ENCODE results near the gene AMN. TPM values are rescaled to one million over a fixed set of nuclear protein-coding genes. Genes with fewer than 3 reads are reported as not detected.

AMN gene
- total RNA-seq, 1 experiment from 2014 or later: 21.8 TPM

- no peak overlapping the region for H3K27ac ChIP-seq
- CTCF ChIA-PET: no interaction called here
- no peak overlapping the region for H3K4me2 ChIP-seq
- no peaks in the 10 kb centered on the region for H3K27me3 ChIP-seq (ENCODE audit: insufficient read depth, low read depth)
- no peaks in the 10 kb centered on the region for H4K20me1 ChIP-seq (ENCODE audit: insufficient read depth)
- H3K36me3 ChIP-seq (ENCODE audit: low read depth): 0 out of 2 replicates have a peak, but pooled peaks cover 9% of the 10 kb centered on the region
- no peaks in the 10 kb centered on the region for H3K79me2 ChIP-seq (ENCODE audit: low read depth)
- H3K9me3 ChIP-seq (ENCODE audit: insufficient read depth, low read depth): no peaks in the 10 kb centered on the region
- H2AFZ ChIP-seq: no peak overlapping the region
- intact Hi-C loops (cut with micrococcal nuclease; ENCODE audit: unreplicated experiment): no loop called here
- no peak for DNase-seq
- no peaks in the 10 kb centered on the region for H3K4me1 ChIP-seq (replicated peaks; ENCODE audit: insufficient read depth)
- H3F3A ChIP-seq (ENCODE audit: insufficient read depth, low read depth): peaks cover 4% of the 10 kb centered on the region; the same call in 1 of the 2 replicates
- H3K4me3 ChIP-seq: no peak overlapping the region
- H3K9me2 ChIP-seq (ENCODE audit: insufficient read depth): no peaks in the 10 kb centered on the region
- TF ChIP-seq CTCF (conservative IDR thresholded peaks at IDR 0.05) (no peak), EZH2 (IDR thresholded peaks at IDR 0.05; ENCODE audit: low read depth) (no peak)
- no TSS peak for BruUV-seq (replicated peaks)
- POLR2A ChIA-PET (ENCODE audit: unreplicated experiment): no interaction called here
These were observed 15.1 kb upstream of the AMN start for GRCh38 chr14:102907303-102907844.

GRCh38 chr14:102907980-102908730, 14.3 kb upstream of the AMN start:
- Histone ChIP-seq H4K20me1 (ENCODE audit: insufficient read depth) (no peaks in the 10 kb centered on the region), H3F3A (ENCODE audit: insufficient read depth, low read depth) (peaks cover 4% of the 10 kb centered on the region; the same call in 1 of the 2 replicates), H3K27me3 (ENCODE audit: insufficient read depth, low read depth) (no peaks in the 10 kb centered on the region), H3K4me1 (replicated peaks; ENCODE audit: insufficient read depth) (no peaks in the 10 kb centered on the region), H3K9me2 (ENCODE audit: insufficient read depth) (no peaks in the 10 kb centered on the region), H3K36me3 (ENCODE audit: low read depth) (0 out of 2 replicates have a peak, but pooled peaks cover 9% of the 10 kb centered on the region), H3K9me3 (ENCODE audit: insufficient read depth, low read depth) (no peaks in the 10 kb centered on the region), H3K4me2 (no peak overlapping the region), H3K4me3 (no peak overlapping the region), H3K27ac (no peak overlapping the region), H3K79me2 (ENCODE audit: low read depth) (no peaks in the 10 kb centered on the region), H2AFZ (no peak overlapping the region)
- BruUV-seq (replicated peaks): no TSS peak
- ChIA-PET POLR2A (ENCODE audit: unreplicated experiment) (no interaction called here), CTCF (no interaction called here)
- no peak for TF ChIP-seq CTCF (conservative IDR thresholded peaks at IDR 0.05)
- no peak for TF ChIP-seq EZH2 (IDR thresholded peaks at IDR 0.05; ENCODE audit: low read depth)
- DNase-seq: no peak
- intact Hi-C loops (cut with micrococcal nuclease; ENCODE audit: unreplicated experiment): no loop called here

GRCh38 chr14:102908766-102909455, 13.6 kb upstream of the AMN start:
- ChIA-PET CTCF (interaction anchor here (0.5 kb wide), 1 partner anchor 177 kb away, joined by 5 read pairs; no protein-coding TSS in a partner anchor), POLR2A (ENCODE audit: unreplicated experiment) (no interaction called here)
- Histone ChIP-seq H3K4me1 (replicated peaks; ENCODE audit: insufficient read depth) (no peaks in the 10 kb centered on the region), H4K20me1 (ENCODE audit: insufficient read depth) (no peaks in the 10 kb centered on the region), H3K27ac (no peak overlapping the region), H3K4me3 (no peak overlapping the region), H3K9me3 (ENCODE audit: insufficient read depth, low read depth) (no peaks in the 10 kb centered on the region), H3F3A (ENCODE audit: insufficient read depth, low read depth) (peaks cover 4% of the 10 kb centered on the region; the same call in 1 of the 2 replicates), H3K9me2 (ENCODE audit: insufficient read depth) (no peaks in the 10 kb centered on the region), H3K79me2 (ENCODE audit: low read depth) (no peaks in the 10 kb centered on the region), H3K36me3 (ENCODE audit: low read depth) (0 out of 2 replicates have a peak, but pooled peaks cover 9% of the 10 kb centered on the region), H3K4me2 (no peak overlapping the region), H3K27me3 (ENCODE audit: insufficient read depth, low read depth) (no peaks in the 10 kb centered on the region), H2AFZ (no peak overlapping the region)
- DNase-seq: no peak
- intact Hi-C loops (cut with micrococcal nuclease; ENCODE audit: unreplicated experiment): no loop called here
- no TSS peak for BruUV-seq (replicated peaks)
- TF ChIP-seq EZH2 (IDR thresholded peaks at IDR 0.05; ENCODE audit: low read depth) (no peak), CTCF (conservative IDR thresholded peaks at IDR 0.05) (no peak)
